ENCODE measurements around the gene FRMPD4. TPM values are rescaled to one million over a fixed set of nuclear protein-coding genes. Genes with fewer than 3 reads are reported as not detected.

FRMPD4 gene
- total and polyA plus RNA-seq, 2 donors from 2014 or later, result not detected

DNA sequence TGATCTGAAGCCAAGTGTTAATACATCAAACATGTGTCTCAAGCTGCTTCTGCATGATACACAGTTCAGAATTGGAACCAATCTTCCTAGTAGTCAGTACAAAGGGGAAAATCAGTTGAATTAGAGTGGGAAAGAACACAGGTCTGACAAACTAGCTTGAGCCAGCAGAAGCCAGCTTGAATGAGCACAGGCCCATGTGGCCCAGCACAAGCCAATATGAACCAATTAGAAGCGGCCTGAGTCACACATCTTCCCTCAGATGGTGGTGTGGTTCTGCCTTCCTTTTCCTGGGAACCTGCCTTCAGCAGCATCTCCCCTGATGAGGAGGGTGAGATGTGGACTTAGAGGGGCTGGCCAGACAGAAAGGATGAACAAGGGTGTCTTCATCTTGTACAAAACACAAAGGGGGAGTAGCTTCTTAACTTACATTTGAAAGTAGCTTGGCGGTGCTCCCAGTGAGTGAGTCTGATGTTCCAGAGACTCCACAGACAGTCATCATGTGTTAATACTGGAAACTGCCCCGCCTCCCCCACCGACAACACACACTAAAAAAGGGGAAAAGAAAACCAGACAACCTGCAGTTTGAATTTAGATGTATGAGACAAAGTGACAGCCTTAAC lies 72.0 kb downstream of the FRMPD4 start:
- Histone ChIP-seq H3K4me3 (ENCODE audit: low read length in 3 of 3) (no peak overlapping the region), H3K36me3 (ENCODE audit: control insufficient read depth in 2 of 3, insufficient read depth in 3 of 3, low read length in 3 of 3) (no peaks in the 10 kb centered on the region), H3K4me1 (ENCODE audit: control insufficient read depth in 2 of 3, insufficient read depth in 2 of 3, low read depth in 1 of 3, low read length in 3 of 3) (no peaks in the 10 kb centered on the region), H3K9ac (ENCODE audit: low read length in 3 of 3) (no peak overlapping the region), H3K27ac (ENCODE audit: low read depth in 2 of 2, low read length in 2 of 2) (no peak overlapping the region), H3K9me3 (ENCODE audit: control insufficient read depth in 2 of 3, insufficient read depth in 1 of 3, low read length in 3 of 3) (no peaks in the 10 kb centered on the region), H3K27me3 (ENCODE audit: control insufficient read depth, insufficient read depth, low read length) (no peaks in the 10 kb centered on the region)
- intact Hi-C loops (cut with DNase I), result no loop called here
- TF ChIP-seq, protein P1, sequence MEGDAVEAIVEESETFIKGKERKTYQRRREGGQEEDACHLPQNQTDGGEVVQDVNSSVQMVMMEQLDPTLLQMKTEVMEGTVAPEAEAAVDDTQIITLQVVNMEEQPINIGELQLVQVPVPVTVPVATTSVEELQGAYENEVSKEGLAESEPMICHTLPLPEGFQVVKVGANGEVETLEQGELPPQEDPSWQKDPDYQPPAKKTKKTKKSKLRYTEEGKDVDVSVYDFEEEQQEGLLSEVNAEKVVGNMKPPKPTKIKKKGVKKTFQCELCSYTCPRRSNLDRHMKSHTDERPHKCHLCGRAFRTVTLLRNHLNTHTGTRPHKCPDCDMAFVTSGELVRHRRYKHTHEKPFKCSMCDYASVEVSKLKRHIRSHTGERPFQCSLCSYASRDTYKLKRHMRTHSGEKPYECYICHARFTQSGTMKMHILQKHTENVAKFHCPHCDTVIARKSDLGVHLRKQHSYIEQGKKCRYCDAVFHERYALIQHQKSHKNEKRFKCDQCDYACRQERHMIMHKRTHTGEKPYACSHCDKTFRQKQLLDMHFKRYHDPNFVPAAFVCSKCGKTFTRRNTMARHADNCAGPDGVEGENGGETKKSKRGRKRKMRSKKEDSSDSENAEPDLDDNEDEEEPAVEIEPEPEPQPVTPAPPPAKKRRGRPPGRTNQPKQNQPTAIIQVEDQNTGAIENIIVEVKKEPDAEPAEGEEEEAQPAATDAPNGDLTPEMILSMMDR (IDR thresholded peaks at IDR 0.05; ENCODE audit: borderline replicate concordance, extremely low read depth, insufficient read depth), result no peak
- FAIRE-seq, result no peak
- DNase-seq, result no peak

DNA sequence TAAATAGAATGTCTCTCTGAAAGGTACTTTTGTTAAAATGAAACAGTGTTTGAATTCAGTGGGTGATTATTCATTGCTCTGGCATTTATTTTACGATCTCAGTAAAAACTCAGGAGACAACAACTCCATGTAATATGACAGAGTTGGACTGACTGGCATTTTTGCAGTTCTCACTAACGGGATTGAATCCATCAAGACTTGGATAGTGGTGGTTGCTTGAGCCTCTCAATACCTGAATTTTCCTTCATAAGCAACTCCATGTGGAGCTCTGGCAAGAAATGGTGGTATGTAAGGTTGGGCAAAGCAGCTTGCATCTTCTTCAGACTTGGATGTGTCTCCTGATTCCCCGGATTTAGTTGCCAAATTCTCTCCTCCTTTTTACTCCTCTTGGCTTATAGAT lies 72.7 kb downstream of the FRMPD4 start:
- FAIRE-seq, result peak; percentile 29

DNA sequence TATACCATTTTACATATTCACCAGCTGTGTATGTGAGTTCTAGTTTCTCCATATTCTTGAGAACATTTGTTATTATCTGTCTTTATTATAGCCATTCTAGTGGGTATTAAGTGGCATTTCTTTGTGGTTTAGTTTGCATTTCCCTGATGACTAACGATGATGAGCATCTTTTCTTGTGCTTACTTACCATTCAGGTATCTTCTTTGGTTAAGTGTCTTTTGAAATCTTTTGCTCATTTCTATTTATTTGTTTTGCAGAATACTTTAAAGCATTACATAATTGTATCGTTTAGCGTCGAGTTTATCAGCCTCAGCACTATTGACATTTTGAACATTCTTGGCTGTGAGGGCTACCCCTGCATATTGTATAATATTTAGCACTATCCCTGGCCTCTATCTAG lies 85.4 kb downstream of the FRMPD4 start:
- H3K36me3 ChIP-seq (ENCODE audit: control insufficient read depth in 2 of 3, insufficient read depth in 3 of 3, low read length in 3 of 3), result no peaks in the 10 kb centered on the region
- H3K27ac ChIP-seq (ENCODE audit: low read depth in 2 of 2, low read length in 2 of 2), result no peak overlapping the region
- no peak overlapping the region for H3K4me3 ChIP-seq (ENCODE audit: low read length in 3 of 3)
- TF ChIP-seq, protein P1 (IDR thresholded peaks at IDR 0.05; ENCODE audit: borderline replicate concordance, extremely low read depth, insufficient read depth), result no peak
- no peaks in the 10 kb centered on the region for H3K9me3 ChIP-seq (ENCODE audit: control insufficient read depth in 2 of 3, insufficient read depth in 1 of 3, low read length in 3 of 3)
- H3K27me3 ChIP-seq (ENCODE audit: control insufficient read depth, insufficient read depth, low read length), result no peaks in the 10 kb centered on the region
- FAIRE-seq (no peak), DNase-seq (no peak)
- H3K4me1 ChIP-seq (ENCODE audit: control insufficient read depth in 2 of 3, insufficient read depth in 2 of 3, low read depth in 1 of 3, low read length in 3 of 3), result no peaks in the 10 kb centered on the region
- H3K9ac ChIP-seq (ENCODE audit: low read length in 3 of 3), result no peak overlapping the region
- intact Hi-C loops (cut with DNase I), result no loop called here

More for the DNA sequence above, 72.7 kb downstream of the FRMPD4 start:
- no peak overlapping the region for H3K27ac ChIP-seq (ENCODE audit: low read depth in 2 of 2, low read length in 2 of 2)
- DNase-seq, result no peak
- no peaks in the 10 kb centered on the region for H3K9me3 ChIP-seq (ENCODE audit: control insufficient read depth in 2 of 3, insufficient read depth in 1 of 3, low read length in 3 of 3)
- intact Hi-C loops (cut with DNase I), result no loop called here
- no peak overlapping the region for H3K4me3 ChIP-seq (ENCODE audit: low read length in 3 of 3)
- TF ChIP-seq, protein P1 (IDR thresholded peaks at IDR 0.05; ENCODE audit: borderline replicate concordance, extremely low read depth, insufficient read depth), result no peak
- no peak overlapping the region for H3K9ac ChIP-seq (ENCODE audit: low read length in 3 of 3)
- no peaks in the 10 kb centered on the region for H3K4me1 ChIP-seq (ENCODE audit: control insufficient read depth in 2 of 3, insufficient read depth in 2 of 3, low read depth in 1 of 3, low read length in 3 of 3)
- no peaks in the 10 kb centered on the region for H3K27me3 ChIP-seq (ENCODE audit: control insufficient read depth, insufficient read depth, low read length)
- H3K36me3 ChIP-seq (ENCODE audit: control insufficient read depth in 2 of 3, insufficient read depth in 3 of 3, low read length in 3 of 3), result no peaks in the 10 kb centered on the region

DNA sequence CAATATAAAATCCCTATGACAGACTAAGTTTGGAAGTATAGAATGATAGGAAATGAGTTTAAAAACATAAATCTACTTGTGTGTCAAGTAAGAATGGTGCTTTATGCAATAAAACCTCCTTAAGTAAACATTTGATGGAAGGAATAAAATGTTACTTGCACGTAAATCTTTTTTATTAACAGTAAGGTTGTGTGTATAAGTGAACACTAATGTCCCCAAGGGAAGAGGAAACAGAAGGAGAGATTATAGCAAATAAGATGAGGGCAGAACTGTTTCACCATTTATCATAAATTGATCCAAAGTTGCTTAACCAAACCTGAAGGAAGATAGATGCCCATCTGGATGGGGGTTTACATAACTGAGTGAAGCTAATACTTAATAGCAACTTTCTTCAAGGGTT lies 86.8 kb downstream of the FRMPD4 start:
- H3K4me1 ChIP-seq (ENCODE audit: control insufficient read depth in 2 of 3, insufficient read depth in 2 of 3, low read depth in 1 of 3, low read length in 3 of 3), result no peaks in the 10 kb centered on the region
- H3K27me3 ChIP-seq (ENCODE audit: control insufficient read depth, insufficient read depth, low read length), result no peaks in the 10 kb centered on the region
- peak; percentile 19 for FAIRE-seq
- no peak overlapping the region for H3K27ac ChIP-seq (ENCODE audit: low read depth in 2 of 2, low read length in 2 of 2)
- peak in 2 of 5 donors; percentile 1 to 31 for DNase-seq
- H3K4me3 ChIP-seq (ENCODE audit: low read length in 3 of 3), result no peak overlapping the region
- no peaks in the 10 kb centered on the region for H3K36me3 ChIP-seq (ENCODE audit: control insufficient read depth in 2 of 3, insufficient read depth in 3 of 3, low read length in 3 of 3)
- H3K9ac ChIP-seq (ENCODE audit: low read length in 3 of 3), result no peak overlapping the region
- no peaks in the 10 kb centered on the region for H3K9me3 ChIP-seq (ENCODE audit: control insufficient read depth in 2 of 3, insufficient read depth in 1 of 3, low read length in 3 of 3)
- TF ChIP-seq, protein P1 (IDR thresholded peaks at IDR 0.05; ENCODE audit: borderline replicate concordance, extremely low read depth, insufficient read depth), result no peak
- intact Hi-C loops (cut with DNase I), result no loop called here
